ENCODE results near the gene MLLT6.

MLLT6 gene

GRCh38 chr17:38729368-38729885, 24.4 kb downstream of the MLLT6 start:
- DNase-seq: no peak

- peak; percentile 78 for DNase-seq
Measured at GRCh38 chr17:38729886-38730525, 24.9 kb downstream of the MLLT6 start, which contains the start of gene CISD3. Gene CISD3 (plus strand): TSS chr17:38730341. CDS start chr17:38730359, 18 bp downstream.

GRCh38 chr17:38730526-38731379, 25.7 kb downstream of the MLLT6 start:
- no peak for DNase-seq

GRCh38 chr17:38731526-38732294, 26.6 kb downstream of the MLLT6 start:
- no peak for DNase-seq

GRCh38 chr17:38732376-38733281, 27.6 kb downstream of the MLLT6 start:
- no peak for DNase-seq

GRCh38 chr17:38733282-38733981, 28.4 kb downstream of the MLLT6 start:
- no peak for DNase-seq

GRCh38 chr17:38733982-38734973, 29.2 kb downstream of the MLLT6 start:
- no peak for DNase-seq

- DNase-seq: peak; percentile 77
Measured at GRCh38 chr17:38735161-38735997, 30.3 kb downstream of the MLLT6 start.

- DNase-seq: no peak
Measured at GRCh38 chr17:38738007-38738662, 33.1 kb downstream of the MLLT6 start.

GRCh38 chr17:38738686-38739085, 33.6 kb downstream of the MLLT6 start:
- DNase-seq: no peak

- DNase-seq: no peak
Measured at GRCh38 chr17:38739305-38739704, 34.2 kb downstream of the MLLT6 start.

GRCh38 chr17:38740044-38740443, 35.0 kb downstream of the MLLT6 start:
- no peak for DNase-seq

- DNase-seq: no peak
Measured at GRCh38 chr17:38740806-38741205, 35.7 kb downstream of the MLLT6 start.

- DNase-seq: no peak
Measured at GRCh38 chr17:38741461-38741860, 36.4 kb downstream of the MLLT6 start.

- no peak for DNase-seq
Measured at GRCh38 chr17:38741921-38742410, 36.9 kb downstream of the MLLT6 start.

GRCh38 chr17:38742411-38743308, 37.6 kb downstream of the MLLT6 start:
- DNase-seq: no peak

- no peak for DNase-seq
Measured at GRCh38 chr17:38743556-38744171, 38.6 kb downstream of the MLLT6 start.
